GM23338 (cell line): ENCODE measurements around the gene EIF4EBP3. TPM values are rescaled to one million over a fixed set of nuclear protein-coding genes. Genes with fewer than 3 reads are reported as not detected.
A peak's percentile ranks its signal among the peaks of the same experiment; 100 is the strongest.

Source experiments
- ATAC-seq: fragments of 200-7000 bp; cut with Tn5 transposase; 3 replicates; pipeline ENCODE4 v1.9.1; 2020
- DNase-seq: peaks from one replicate; pipeline ENCODE4 v3.0.0-alpha.2; 2015; ENCODE audit warnings: low spot score
- H2AFZ ChIP-seq: fragments of 200-600 bp; sonication (generic); 2 replicates; pipeline ENCODE4 v1.8.0; 2016; ENCODE audit warnings: antibody characterized with exemption, mild to moderate bottlenecking, moderate library complexity
- H3F3A ChIP-seq: fragments of 200-600 bp; sonication (generic); replicated peaks from 2 replicates; pipeline ENCODE4 v1.8.0; 2017; ENCODE audit warnings: antibody characterized with exemption, mixed run types, low read depth
- H3K27ac ChIP-seq: fragments of 200-600 bp; sonication (generic); 2 replicates; pipeline ENCODE4 v1.6.1; 2016; ENCODE audit warnings: low read depth
- H3K27me3 ChIP-seq: fragments of 200-600 bp; sonication (generic); 2 replicates; pipeline ENCODE4 v1.8.0; 2016; ENCODE audit warnings: mild to moderate bottlenecking, mixed run types, moderate library complexity; ENCODE audit not compliant: insufficient read depth
- H3K36me3 ChIP-seq: fragments of 200-600 bp; sonication (generic); 2 replicates; pipeline ENCODE4 v1.8.0; 2016; ENCODE audit warnings: mild to moderate bottlenecking; ENCODE audit not compliant: insufficient read depth
- H3K4me1 ChIP-seq: fragments of 200-600 bp; sonication (generic); 2 replicates; pipeline ENCODE4 v1.8.0; 2016; ENCODE audit warnings: mild to moderate bottlenecking, moderate library complexity; ENCODE audit not compliant: insufficient read depth
- H3K4me2 ChIP-seq: fragments of 200-600 bp; sonication (generic); 2 replicates; pipeline ENCODE4 v1.7.1; 2017; ENCODE audit warnings: mixed run types
- H3K4me3 ChIP-seq: fragments of 200-600 bp; sonication (generic); 2 replicates; pipeline ENCODE4 v1.6.1; 2016; ENCODE audit warnings: mixed run types
- H3K79me2 ChIP-seq: fragments of 200-600 bp; sonication (generic); replicated peaks from 2 replicates; pipeline ENCODE4 v1.8.0; 2017; ENCODE audit warnings: mild to moderate bottlenecking; ENCODE audit not compliant: insufficient read depth
- H3K9me2 ChIP-seq: fragments of 200-600 bp; sonication (generic); 2 replicates; pipeline ENCODE4 v1.8.0; 2017; ENCODE audit not compliant: insufficient read depth
- H4K20me1 ChIP-seq: fragments of 200-600 bp; sonication (generic); replicated peaks from 2 replicates; pipeline ENCODE4 v1.8.0; 2017; ENCODE audit warnings: mild to moderate bottlenecking; ENCODE audit not compliant: insufficient read depth
- H3K27ac Mint-ChIP-seq: 2 replicates; pipeline ENCODE4 v1.8.0; 2020; ENCODE audit warnings: inconsistent platforms, mild to moderate bottlenecking, moderate library complexity, mixed read lengths
- H3K27me3 Mint-ChIP-seq: 3 replicates; pipeline ENCODE4 v1.8.0; 2022; ENCODE audit warnings: low read depth, mild to moderate bottlenecking, moderate library complexity, mixed read lengths, inconsistent platforms; ENCODE audit not compliant: insufficient read depth, poor library complexity
- H3K36me3 Mint-ChIP-seq: 3 replicates; pipeline ENCODE4 v1.8.0; 2021; ENCODE audit warnings: low read depth, mild to moderate bottlenecking, inconsistent platforms, moderate library complexity, mixed read lengths
- H3K4me1 Mint-ChIP-seq: 3 replicates; pipeline ENCODE4 v1.8.0; 2020; ENCODE audit warnings: mild to moderate bottlenecking, inconsistent platforms, mixed read lengths
- H3K4me3 Mint-ChIP-seq: 3 replicates; pipeline ENCODE4 v1.8.0; 2021; ENCODE audit warnings: moderate library complexity, mild to moderate bottlenecking, inconsistent platforms, mixed read lengths
- H3K9me3 Mint-ChIP-seq: 3 replicates; pipeline ENCODE4 v1.8.0; 2020; ENCODE audit warnings: moderate library complexity, mild to moderate bottlenecking, inconsistent platforms, mixed read lengths
- CREB1 ChIP-seq: fragments of 250-450 bp; sonication (Bioruptor Pico); IDR thresholded peaks from 2 replicates; pipeline ENCODE4 v1.5.0; 2020; ENCODE audit warnings: low read depth, mild to moderate bottlenecking, moderate library complexity
- EZH2 ChIP-seq: fragments of 200-600 bp; sonication (generic); IDR thresholded peaks from one replicate; pipeline ENCODE4 v1.8.0; 2017; ENCODE audit warnings: antibody characterized with exemption, mild to moderate bottlenecking, low read depth; ENCODE audit not compliant: unreplicated experiment
- EZH2phosphoT487 ChIP-seq: fragments of 200-600 bp; sonication (generic); IDR thresholded peaks from one replicate; pipeline ENCODE4 v1.8.1; 2018; ENCODE audit warnings: antibody characterized with exemption; ENCODE audit not compliant: unreplicated experiment
- JUNB ChIP-seq: IDR thresholded peaks from one replicate; pipeline ENCODE4 v1.6.1; 2016; ENCODE audit warnings: antibody characterized with exemption; ENCODE audit not compliant: unreplicated experiment
- POLR2AphosphoS5 ChIP-seq: IDR thresholded peaks from 2 replicates; pipeline ENCODE4 v1.6.1; 2016; ENCODE audit warnings: antibody characterized with exemption, low read depth
- REST ChIP-seq: IDR thresholded peaks from one replicate; pipeline ENCODE4 v1.6.1; 2018; ENCODE audit warnings: antibody characterized with exemption; ENCODE audit not compliant: unreplicated experiment
- STAT1 ChIP-seq: IDR thresholded peaks from one replicate; pipeline ENCODE4 v1.6.1; 2016; ENCODE audit warnings: antibody characterized with exemption; ENCODE audit not compliant: unreplicated experiment
- ZNF114 ChIP-seq: fragments of 250-450 bp; sonication (Bioruptor Pico); IDR thresholded peaks from 2 replicates; pipeline ENCODE4 v1.5.0; 2020; ENCODE audit warnings: mild to moderate bottlenecking, moderate library complexity
- ZNF331 ChIP-seq: fragments of 250-450 bp; sonication (Bioruptor Pico); IDR thresholded peaks from 2 replicates; pipeline ENCODE4 v1.5.0; 2020; ENCODE audit warnings: low read depth, mild to moderate bottlenecking, moderate library complexity
- ZNF462 ChIP-seq: fragments of 250-450 bp; sonication (Bioruptor Pico); IDR thresholded peaks from 2 replicates; pipeline ENCODE4 v1.5.0; 2020; ENCODE audit warnings: mild to moderate bottlenecking, moderate library complexity
- polyA plus RNA-seq: library from polyadenylated mRNA; unstranded; fragments of >200 nt; fragmentation: Nextera tagmentation; extraction: Ambion mirVana; gene quantifications from 2 replicates; pipeline ENCODE4 v1.2.1, GENCODE V29; 2016
- total RNA-seq: library from RNA; depleted of rRNA; stranded (reverse); fragments of >200 nt; shearing (Covaris generic); gene quantifications from 2 replicates; pipeline ENCODE4 v1.2.3, GENCODE V29; 2014
- TF ChIP-seq, protein P1 (sequence below), 2 experiments: fragments of 200-600 bp in 1 of 2; sonication (generic) in 1 of 2; conservative IDR thresholded peaks; 2 replicates each; pipeline versions ENCODE4 v1.5.1 to v1.6.1; 2016 to 2017; ENCODE audit warnings: antibody characterized with exemption in 2 of 2, low read depth in 2 of 2, mild to moderate bottlenecking in 2 of 2, moderate library complexity in 1 of 2
- TF ChIP-seq, protein P2 (sequence below): IDR thresholded peaks from 2 replicates; pipeline ENCODE4 v1.6.1; 2016; ENCODE audit warnings: antibody characterized with exemption

Gene EIF4EBP3
- total and polyA plus RNA-seq, 2 experiments from 2014 or later: 2.4 to 21.5 TPM

GRCh38 chr5:140554454-140554853 lies 7.0 kb downstream of the EIF4EBP3 start:
- Histone ChIP-seq H3K9me2 (no peaks in the 10 kb centered on the region; the same call in 1 of the 2 replicates), H3K4me3 (no peak overlapping the region), H3K36me3 (peaks cover 21% of the 10 kb centered on the region; the same call in 1 of the 2 replicates), H3K27ac (peak overlapping the region; percentile 69; the same call in 1 of the 2 replicates), H3K27me3 (no peaks in the 10 kb centered on the region), H3K4me2 (no peak overlapping the region), H3K4me1 (peaks cover 18% of the 10 kb centered on the region), H3F3A (peaks cover 2% of the 10 kb centered on the region; the same call in 1 of the 2 replicates), H4K20me1 (peaks cover 3% of the 10 kb centered on the region; the same call in 1 of the 2 replicates), H2AFZ (no peak overlapping the region), H3K79me2 (peaks cover 54% of the 10 kb centered on the region)
- no peak overlapping the region for H3K4me3 Mint-ChIP-seq
- ATAC-seq: no peak
- 0 out of 2 replicates have a peak overlapping the region, but pooled peaks have one; percentile 2 for H3K27ac Mint-ChIP-seq
- TF ChIP-seq EZH2phosphoT487 (no peak), EZH2 (no peak), ZNF331 (CRISPR knock-in tag) (no peak), POLR2AphosphoS5 (no peak), CREB1 (CRISPR knock-in tag) (no peak), ZNF462 (CRISPR knock-in tag) (no peak), JUNB (no peak), ZNF114 (no peak), STAT1 (no peak), REST (no peak)
- TF ChIP-seq, protein P1, sequence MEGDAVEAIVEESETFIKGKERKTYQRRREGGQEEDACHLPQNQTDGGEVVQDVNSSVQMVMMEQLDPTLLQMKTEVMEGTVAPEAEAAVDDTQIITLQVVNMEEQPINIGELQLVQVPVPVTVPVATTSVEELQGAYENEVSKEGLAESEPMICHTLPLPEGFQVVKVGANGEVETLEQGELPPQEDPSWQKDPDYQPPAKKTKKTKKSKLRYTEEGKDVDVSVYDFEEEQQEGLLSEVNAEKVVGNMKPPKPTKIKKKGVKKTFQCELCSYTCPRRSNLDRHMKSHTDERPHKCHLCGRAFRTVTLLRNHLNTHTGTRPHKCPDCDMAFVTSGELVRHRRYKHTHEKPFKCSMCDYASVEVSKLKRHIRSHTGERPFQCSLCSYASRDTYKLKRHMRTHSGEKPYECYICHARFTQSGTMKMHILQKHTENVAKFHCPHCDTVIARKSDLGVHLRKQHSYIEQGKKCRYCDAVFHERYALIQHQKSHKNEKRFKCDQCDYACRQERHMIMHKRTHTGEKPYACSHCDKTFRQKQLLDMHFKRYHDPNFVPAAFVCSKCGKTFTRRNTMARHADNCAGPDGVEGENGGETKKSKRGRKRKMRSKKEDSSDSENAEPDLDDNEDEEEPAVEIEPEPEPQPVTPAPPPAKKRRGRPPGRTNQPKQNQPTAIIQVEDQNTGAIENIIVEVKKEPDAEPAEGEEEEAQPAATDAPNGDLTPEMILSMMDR (conservative IDR thresholded peaks at IDR 0.05; ENCODE audit: low read depth in 2 of 2): no peak
- TF ChIP-seq, protein P2, sequence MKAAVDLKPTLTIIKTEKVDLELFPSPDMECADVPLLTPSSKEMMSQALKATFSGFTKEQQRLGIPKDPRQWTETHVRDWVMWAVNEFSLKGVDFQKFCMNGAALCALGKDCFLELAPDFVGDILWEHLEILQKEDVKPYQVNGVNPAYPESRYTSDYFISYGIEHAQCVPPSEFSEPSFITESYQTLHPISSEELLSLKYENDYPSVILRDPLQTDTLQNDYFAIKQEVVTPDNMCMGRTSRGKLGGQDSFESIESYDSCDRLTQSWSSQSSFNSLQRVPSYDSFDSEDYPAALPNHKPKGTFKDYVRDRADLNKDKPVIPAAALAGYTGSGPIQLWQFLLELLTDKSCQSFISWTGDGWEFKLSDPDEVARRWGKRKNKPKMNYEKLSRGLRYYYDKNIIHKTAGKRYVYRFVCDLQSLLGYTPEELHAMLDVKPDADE: no peak
- H3K4me1 Mint-ChIP-seq: peaks cover 21% of the 10 kb centered on the region
- H3K9me3 Mint-ChIP-seq: no peaks in the 10 kb centered on the region; the same call in 2 of the 3 replicates
- H3K36me3 Mint-ChIP-seq: peaks cover 43% of the 10 kb centered on the region
- DNase-seq: no peak
- peaks cover 13% of the 10 kb centered on the region for H3K27me3 Mint-ChIP-seq
